Measurements from ENCODE around the gene PHF20.

DNA sequence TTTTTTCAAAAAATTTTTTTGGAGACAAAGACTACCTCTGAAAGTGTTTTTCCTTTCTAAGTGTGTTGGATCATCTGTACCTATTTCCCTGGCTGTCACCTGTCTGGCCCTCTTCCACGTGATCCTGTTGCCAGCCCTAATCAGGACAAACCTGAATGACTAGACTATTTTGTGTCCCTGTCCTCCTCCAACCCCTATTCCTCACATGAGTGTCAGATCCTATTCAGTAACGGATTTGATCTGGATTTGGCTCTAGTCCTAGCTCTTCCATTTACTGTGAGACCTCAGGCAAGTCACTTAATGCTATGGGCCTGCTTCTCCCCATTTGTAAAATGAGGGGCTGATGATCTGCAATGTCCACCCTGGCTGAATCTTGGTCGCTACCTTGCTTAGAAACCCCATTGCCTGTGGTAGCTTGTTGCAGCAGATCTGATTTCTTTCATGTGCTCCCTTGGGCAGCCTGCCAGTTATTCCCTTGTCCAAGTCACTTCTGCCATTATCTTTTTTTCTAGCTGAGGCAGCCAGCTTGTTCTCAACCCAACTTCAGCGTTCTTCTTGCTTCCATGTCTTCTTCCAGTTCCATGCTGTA, 4.8 kb downstream of the PHF20 start:
- TF ChIP-seq ZNF407 (CRISPR knock-in tag; IDR thresholded peaks at IDR 0.05; ENCODE audit: not compliant biosample characterization) (no peak), GTF2F1 (IDR thresholded peaks at IDR 0.05; ENCODE audit: low read length) (0 out of 2 replicates have a peak, but pooled peaks have one; percentile 32), POGZ (CRISPR knock-in tag; IDR thresholded peaks at IDR 0.05) (no peak), TCF12 (IDR thresholded peaks at IDR 0.05) (no peak), TCF12 (CRISPR knock-in tag; IDR thresholded peaks at IDR 0.05) (no peak), FOSL1 (CRISPR knock-in tag; IDR thresholded peaks at IDR 0.05; ENCODE audit: borderline replicate concordance) (no peak)
- TF ChIP-seq, protein P1, sequence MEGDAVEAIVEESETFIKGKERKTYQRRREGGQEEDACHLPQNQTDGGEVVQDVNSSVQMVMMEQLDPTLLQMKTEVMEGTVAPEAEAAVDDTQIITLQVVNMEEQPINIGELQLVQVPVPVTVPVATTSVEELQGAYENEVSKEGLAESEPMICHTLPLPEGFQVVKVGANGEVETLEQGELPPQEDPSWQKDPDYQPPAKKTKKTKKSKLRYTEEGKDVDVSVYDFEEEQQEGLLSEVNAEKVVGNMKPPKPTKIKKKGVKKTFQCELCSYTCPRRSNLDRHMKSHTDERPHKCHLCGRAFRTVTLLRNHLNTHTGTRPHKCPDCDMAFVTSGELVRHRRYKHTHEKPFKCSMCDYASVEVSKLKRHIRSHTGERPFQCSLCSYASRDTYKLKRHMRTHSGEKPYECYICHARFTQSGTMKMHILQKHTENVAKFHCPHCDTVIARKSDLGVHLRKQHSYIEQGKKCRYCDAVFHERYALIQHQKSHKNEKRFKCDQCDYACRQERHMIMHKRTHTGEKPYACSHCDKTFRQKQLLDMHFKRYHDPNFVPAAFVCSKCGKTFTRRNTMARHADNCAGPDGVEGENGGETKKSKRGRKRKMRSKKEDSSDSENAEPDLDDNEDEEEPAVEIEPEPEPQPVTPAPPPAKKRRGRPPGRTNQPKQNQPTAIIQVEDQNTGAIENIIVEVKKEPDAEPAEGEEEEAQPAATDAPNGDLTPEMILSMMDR (CRISPR knock-in tag; IDR thresholded peaks at IDR 0.05): no peak
- TF ChIP-seq, protein P2, sequence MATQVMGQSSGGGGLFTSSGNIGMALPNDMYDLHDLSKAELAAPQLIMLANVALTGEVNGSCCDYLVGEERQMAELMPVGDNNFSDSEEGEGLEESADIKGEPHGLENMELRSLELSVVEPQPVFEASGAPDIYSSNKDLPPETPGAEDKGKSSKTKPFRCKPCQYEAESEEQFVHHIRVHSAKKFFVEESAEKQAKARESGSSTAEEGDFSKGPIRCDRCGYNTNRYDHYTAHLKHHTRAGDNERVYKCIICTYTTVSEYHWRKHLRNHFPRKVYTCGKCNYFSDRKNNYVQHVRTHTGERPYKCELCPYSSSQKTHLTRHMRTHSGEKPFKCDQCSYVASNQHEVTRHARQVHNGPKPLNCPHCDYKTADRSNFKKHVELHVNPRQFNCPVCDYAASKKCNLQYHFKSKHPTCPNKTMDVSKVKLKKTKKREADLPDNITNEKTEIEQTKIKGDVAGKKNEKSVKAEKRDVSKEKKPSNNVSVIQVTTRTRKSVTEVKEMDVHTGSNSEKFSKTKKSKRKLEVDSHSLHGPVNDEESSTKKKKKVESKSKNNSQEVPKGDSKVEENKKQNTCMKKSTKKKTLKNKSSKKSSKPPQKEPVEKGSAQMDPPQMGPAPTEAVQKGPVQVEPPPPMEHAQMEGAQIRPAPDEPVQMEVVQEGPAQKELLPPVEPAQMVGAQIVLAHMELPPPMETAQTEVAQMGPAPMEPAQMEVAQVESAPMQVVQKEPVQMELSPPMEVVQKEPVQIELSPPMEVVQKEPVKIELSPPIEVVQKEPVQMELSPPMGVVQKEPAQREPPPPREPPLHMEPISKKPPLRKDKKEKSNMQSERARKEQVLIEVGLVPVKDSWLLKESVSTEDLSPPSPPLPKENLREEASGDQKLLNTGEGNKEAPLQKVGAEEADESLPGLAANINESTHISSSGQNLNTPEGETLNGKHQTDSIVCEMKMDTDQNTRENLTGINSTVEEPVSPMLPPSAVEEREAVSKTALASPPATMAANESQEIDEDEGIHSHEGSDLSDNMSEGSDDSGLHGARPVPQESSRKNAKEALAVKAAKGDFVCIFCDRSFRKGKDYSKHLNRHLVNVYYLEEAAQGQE (IDR thresholded peaks at IDR 0.05; ENCODE audit: borderline replicate concordance in 1 of 2, low read depth in 1 of 2, low read length in 2 of 2): no peak
